ENCODE measurements around the gene PTMA.
"Not testable (repeated sequence)": the region's sequence is repeated elsewhere in the genome, so short reads cannot be mapped to it uniquely, and the experiment has no call there.

The PTMA gene

GRCh38 chr2:231717281-231718171 lies 9.2 kb downstream of the PTMA start:
- DNase-seq = no peak

GRCh38 chr2:231718799-231719198 lies 10.5 kb downstream of the PTMA start:
- DNase-seq = no peak

- DNase-seq = no peak
Measured at GRCh38 chr2:231720292-231720986, 12.1 kb downstream of the PTMA start.

- DNase-seq = no peak
Measured at GRCh38 chr2:231720987-231721966, 13.0 kb downstream of the PTMA start.

- DNase-seq = no peak
Measured at GRCh38 chr2:231722721-231723307, 14.5 kb downstream of the PTMA start.

- no peak for DNase-seq
Measured at GRCh38 chr2:231725476-231725875, 17.2 kb downstream of the PTMA start.

- no peak for DNase-seq
Measured at GRCh38 chr2:231726276-231726675, 18.0 kb downstream of the PTMA start.

GRCh38 chr2:231727621-231728020 lies 19.3 kb downstream of the PTMA start:
- no peak for DNase-seq

GRCh38 chr2:231732604-231733003 lies 24.3 kb downstream of the PTMA start:
- no peak for DNase-seq

- no peak for DNase-seq
Measured at GRCh38 chr2:231737761-231738160, 29.4 kb downstream of the PTMA start.

- no peak for DNase-seq
Measured at GRCh38 chr2:231743376-231744116, 35.2 kb downstream of the PTMA start.

GRCh38 chr2:231745303-231746038 lies 37.1 kb downstream of the PTMA start:
- no peak for DNase-seq

- not testable (repeated sequence) for DNase-seq
Measured at GRCh38 chr2:231748153-231748896, 40.0 kb downstream of the PTMA start.

GRCh38 chr2:231749016-231749415 lies 40.7 kb downstream of the PTMA start:
- DNase-seq = not testable (repeated sequence)

GRCh38 chr2:231751042-231751815 lies 42.9 kb downstream of the PTMA start:
- DNase-seq = no peak

GRCh38 chr2:231752061-231752460 lies 43.7 kb downstream of the PTMA start:
- no peak for DNase-seq

- no peak for DNase-seq
Measured at GRCh38 chr2:231761735-231762134, 53.4 kb downstream of the PTMA start.
